ENCODE measurements around the gene SEC14L5. TPM values are rescaled to one million over a fixed set of nuclear protein-coding genes. Genes with fewer than 3 reads are reported as not detected.

Gene SEC14L5
- total and polyA plus RNA-seq, 10 of the 15 experiments (the other 5 are each of a cell fraction or from before 2014, with no cell fraction given), result 0.01 TPM; not detected in 9

DNA sequence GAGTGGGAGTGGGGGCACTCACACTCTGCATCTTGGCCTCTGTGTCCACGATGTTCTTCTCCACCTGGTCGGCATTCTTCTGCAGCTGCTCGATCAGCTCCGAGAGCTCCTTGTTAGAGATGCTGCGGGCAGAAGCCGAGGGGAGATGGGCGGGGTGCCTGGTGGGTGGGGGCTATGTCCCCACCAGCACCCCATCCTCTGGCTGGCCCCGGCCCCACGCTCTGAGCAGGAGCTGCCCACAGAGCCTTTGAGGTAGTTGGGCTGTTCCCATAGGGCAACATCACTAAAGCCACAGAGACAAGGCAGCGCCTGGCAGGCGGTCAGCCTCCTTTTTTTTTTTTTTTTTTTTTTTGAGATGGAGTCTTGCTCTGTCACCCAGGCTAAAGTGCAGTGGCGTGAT, 47.3 kb upstream of the SEC14L5 start:
- POLR2A ChIA-PET, result no interaction called here
- TF ChIP-seq, protein P1, sequence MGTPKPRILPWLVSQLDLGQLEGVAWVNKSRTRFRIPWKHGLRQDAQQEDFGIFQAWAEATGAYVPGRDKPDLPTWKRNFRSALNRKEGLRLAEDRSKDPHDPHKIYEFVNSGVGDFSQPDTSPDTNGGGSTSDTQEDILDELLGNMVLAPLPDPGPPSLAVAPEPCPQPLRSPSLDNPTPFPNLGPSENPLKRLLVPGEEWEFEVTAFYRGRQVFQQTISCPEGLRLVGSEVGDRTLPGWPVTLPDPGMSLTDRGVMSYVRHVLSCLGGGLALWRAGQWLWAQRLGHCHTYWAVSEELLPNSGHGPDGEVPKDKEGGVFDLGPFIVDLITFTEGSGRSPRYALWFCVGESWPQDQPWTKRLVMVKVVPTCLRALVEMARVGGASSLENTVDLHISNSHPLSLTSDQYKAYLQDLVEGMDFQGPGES (IDR thresholded peaks at IDR 0.05), result no peak
- TF ChIP-seq RFX5 (IDR thresholded peaks at IDR 0.05; ENCODE audit: low read depth, low read length), result no peak
- TF ChIP-seq EGR1 (IDR thresholded peaks at IDR 0.05; ENCODE audit: borderline replicate concordance in 1 of 2, low read depth in 2 of 2, low read length in 2 of 2), result no peak
- TF ChIP-seq NR2C1 (IDR thresholded peaks at IDR 0.05), result no peak
- no peak for TF ChIP-seq NFYA (IDR thresholded peaks at IDR 0.05; ENCODE audit: borderline replicate concordance, low read depth, low read length)
- TF ChIP-seq LARP7 (IDR thresholded peaks at IDR 0.05), result no peak
- TF ChIP-seq, protein P2, sequence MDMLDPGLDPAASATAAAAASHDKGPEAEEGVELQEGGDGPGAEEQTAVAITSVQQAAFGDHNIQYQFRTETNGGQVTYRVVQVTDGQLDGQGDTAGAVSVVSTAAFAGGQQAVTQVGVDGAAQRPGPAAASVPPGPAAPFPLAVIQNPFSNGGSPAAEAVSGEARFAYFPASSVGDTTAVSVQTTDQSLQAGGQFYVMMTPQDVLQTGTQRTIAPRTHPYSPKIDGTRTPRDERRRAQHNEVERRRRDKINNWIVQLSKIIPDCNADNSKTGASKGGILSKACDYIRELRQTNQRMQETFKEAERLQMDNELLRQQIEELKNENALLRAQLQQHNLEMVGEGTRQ (IDR thresholded peaks at IDR 0.05; ENCODE audit: borderline replicate concordance, low read depth, low read length), result no peak
- TF ChIP-seq MTA2 (IDR thresholded peaks at IDR 0.05; ENCODE audit: low read depth), result no peak
- no peak for TF ChIP-seq MYC (IDR thresholded peaks at IDR 0.05; ENCODE audit: insufficient read depth, insufficient read length, insufficient replicate concordance, low read length, severe bottlenecking)
- no peak for TF ChIP-seq SREBF1 (IDR thresholded peaks at IDR 0.05; ENCODE audit: low read length)
- no peak for TF ChIP-seq IKZF2 (IDR thresholded peaks at IDR 0.05)
- no peak for TF ChIP-seq NBN (IDR thresholded peaks at IDR 0.05)
- no peak for TF ChIP-seq POLR2AphosphoS5 (IDR thresholded peaks at IDR 0.05; ENCODE audit: low read length)
- TF ChIP-seq IKZF1 (conservative IDR thresholded peaks at IDR 0.05), result no peak
- TF ChIP-seq, protein P3, sequence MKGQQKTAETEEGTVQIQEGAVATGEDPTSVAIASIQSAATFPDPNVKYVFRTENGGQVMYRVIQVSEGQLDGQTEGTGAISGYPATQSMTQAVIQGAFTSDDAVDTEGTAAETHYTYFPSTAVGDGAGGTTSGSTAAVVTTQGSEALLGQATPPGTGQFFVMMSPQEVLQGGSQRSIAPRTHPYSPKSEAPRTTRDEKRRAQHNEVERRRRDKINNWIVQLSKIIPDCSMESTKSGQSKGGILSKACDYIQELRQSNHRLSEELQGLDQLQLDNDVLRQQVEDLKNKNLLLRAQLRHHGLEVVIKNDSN (IDR thresholded peaks at IDR 0.05; ENCODE audit: borderline replicate concordance, extremely low read length, insufficient read depth, low read depth, low read length), result no peak
- TF ChIP-seq MEF2A (IDR thresholded peaks at IDR 0.05; ENCODE audit: insufficient read depth, low read depth, low read length), result no peak
- TF ChIP-seq JUNB (IDR thresholded peaks at IDR 0.05), result no peak
- SMC1A ChIA-PET (ENCODE audit: uncharacterized antibody, unreplicated experiment), result no interaction called here
- H3K79me2 ChIP-seq (ENCODE audit: control insufficient read depth, insufficient read depth, low read length), result no peaks in the 10 kb centered on the region
- no TSS peak for BruUV-seq (replicated peaks)
- in situ Hi-C loops (cut with MboI) (no loop called here), intact Hi-C loops (cut with micrococcal nuclease; ENCODE audit: unreplicated experiment) (no loop called here)
- no peak overlapping the region for H2AFZ ChIP-seq (ENCODE audit: control insufficient read depth, low read depth, low read length)
- no peak for DNase-seq (ENCODE audit: low read depth, low spot score)
- no peak for ATAC-seq
- no peaks in the 10 kb centered on the region for H3K9me3 ChIP-seq (replicated peaks; ENCODE audit: control insufficient read depth, insufficient read depth, low read length)
- CTCF ChIA-PET, result no interaction called here
- no peak for FAIRE-seq
- no peak overlapping the region for H3K9ac ChIP-seq (ENCODE audit: control insufficient read depth, insufficient read depth, low read length)
- H3K4me1 ChIP-seq (ENCODE audit: control insufficient read depth, insufficient read depth, low read length), result no peaks in the 10 kb centered on the region
- WGBS (ENCODE audit: insufficient coverage, insufficient replicate concordance, low lambda C conversion rate, missing lambda C conversion rate), result 50% methylated on average over 9 of the region's 12 CpGs
- RAD21 ChIA-PET (ENCODE audit: unreplicated experiment), result no interaction called here
- H3K27me3 ChIP-seq (replicated peaks in 1 of 2; ENCODE audit: control insufficient read depth in 2 of 2, insufficient read depth in 2 of 2, low read length in 1 of 2), result no peaks in the 10 kb centered on the region
- no peaks in the 10 kb centered on the region for H4K20me1 ChIP-seq (ENCODE audit: control insufficient read depth, insufficient read depth)
- no peaks in the 10 kb centered on the region for H3K36me3 ChIP-seq (ENCODE audit: control insufficient read depth in 2 of 2, insufficient read depth in 2 of 2, low read length in 1 of 2)
- no peak overlapping the region for H3K4me2 ChIP-seq (ENCODE audit: control insufficient read depth, insufficient read depth)
- no peak overlapping the region for H3K4me3 ChIP-seq
- H3K27ac ChIP-seq (ENCODE audit: control insufficient read depth, insufficient read depth), result no peak overlapping the region

Measured in GM12878 (cell line).